ENCODE measurements around the gene LMO3. TPM values are rescaled to one million over a fixed set of nuclear protein-coding genes. Genes with fewer than 3 reads are reported as not detected.

The LMO3 gene
- 1.4 and 2.4 TPM in 2 replicates for total RNA-seq

DNA sequence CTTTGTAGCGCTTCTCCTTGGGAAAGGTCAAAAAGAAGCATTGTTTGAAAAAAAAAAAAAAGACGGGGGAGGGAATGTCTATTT is at the start of gene LMO3:
TSS of gene LMO3 (minus strand) at position 46 of the 84 bp plus-strand sequence. CDS start 5,302 bp downstream, outside the sequence.

